GM18861 (cell line): ENCODE data around the gene C7orf33.
A peak's percentile ranks its signal among the peaks of the same experiment; 100 is the strongest.
"Not testable (repeated sequence)": the region's sequence is repeated elsewhere in the genome, so short reads cannot be mapped to it uniquely, and the experiment has no call there.

Experiments used
- ATAC-seq: cut with Tn5 transposase; IDR thresholded peaks from one replicate; pipeline ENCODE4 v1.9.1; 2021; ENCODE audit not compliant: unreplicated experiment

C7orf33 gene

GRCh38 chr7:148579366-148579765 lies 11.2 kb upstream of the C7orf33 start:
- ATAC-seq, result no peak

GRCh38 chr7:148580446-148580845 lies 10.1 kb upstream of the C7orf33 start:
- no peak for ATAC-seq

- ATAC-seq, result no peak
Observed at GRCh38 chr7:148581624-148582023, 8.9 kb upstream of the C7orf33 start.

- peak; percentile 87 for ATAC-seq
Observed at GRCh38 chr7:148584154-148584827, 6.3 kb upstream of the C7orf33 start.

GRCh38 chr7:148585399-148585798 lies 5.2 kb upstream of the C7orf33 start:
- no peak for ATAC-seq

GRCh38 chr7:148587076-148587475 lies 3.5 kb upstream of the C7orf33 start:
- ATAC-seq, result no peak

GRCh38 chr7:148588168-148588567 lies 2.4 kb upstream of the C7orf33 start:
- ATAC-seq, result no peak

- ATAC-seq, result no peak
Observed at GRCh38 chr7:148588670-148589131, 1.9 kb upstream of the C7orf33 start.

GRCh38 chr7:148589640-148590039 lies 926 bp upstream of the C7orf33 start:
- ATAC-seq, result no peak

GRCh38 chr7:148596354-148596753 lies 5.8 kb downstream of the C7orf33 start:
- not testable (repeated sequence) for ATAC-seq

GRCh38 chr7:148598351-148598750 lies 7.8 kb downstream of the C7orf33 start:
- no peak for ATAC-seq

GRCh38 chr7:148605350-148605749 lies 14.8 kb downstream of the C7orf33 start:
- ATAC-seq, result no peak

- ATAC-seq, result no peak
Observed at GRCh38 chr7:148607151-148607661, 16.6 kb downstream of the C7orf33 start.

GRCh38 chr7:148609045-148609725 lies 18.6 kb downstream of the C7orf33 start:
- no peak for ATAC-seq

- ATAC-seq, result no peak
Observed at GRCh38 chr7:148611692-148612091, 21.1 kb downstream of the C7orf33 start.

- no peak for ATAC-seq
Observed at GRCh38 chr7:148615085-148615730, 24.6 kb downstream of the C7orf33 start.

- no peak for ATAC-seq
Observed at GRCh38 chr7:148620749-148621359, 30.3 kb downstream of the C7orf33 start.

GRCh38 chr7:148621563-148621962 lies 31.0 kb downstream of the C7orf33 start:
- no peak for ATAC-seq

GRCh38 chr7:148622887-148623585 lies 32.5 kb downstream of the C7orf33 start:
- ATAC-seq, result no peak

GRCh38 chr7:148623586-148624282 lies 33.2 kb downstream of the C7orf33 start:
- ATAC-seq, result no peak
